HepG2 (cell line): ENCODE measurements around the gene TUBB4B. TPM values are rescaled to one million over a fixed set of nuclear protein-coding genes. Genes with fewer than 3 reads are reported as not detected.
A peak's percentile ranks its signal among the peaks of the same experiment; 100 is the strongest.

Source experiments
- CBX5 ChIP-seq: sonication (generic); formaldehyde crosslinking; IDR thresholded peaks from 2 replicates; pipeline ENCODE4 v1.4.0; 2020; ENCODE audit warnings: missing genetic modification reagents, borderline replicate concordance
- ETV5 ChIP-seq: IDR thresholded peaks from 2 replicates; pipeline ENCODE4 v1.6.1; 2018; ENCODE audit warnings: missing biosample characterization, missing genetic modification reagents, inconsistent platforms, borderline replicate concordance
- HDAC2 ChIP-seq: sonication (generic); formaldehyde crosslinking; IDR thresholded peaks from 2 replicates; pipeline ENCODE4 v1.4.0; 2020; ENCODE audit warnings: missing genetic modification reagents
- HNRNPLL ChIP-seq: fragments of 200-400 bp; formaldehyde crosslinking; IDR thresholded peaks from 2 replicates; pipeline ENCODE4 v1.6.1; 2017; ENCODE audit warnings: mild to moderate bottlenecking, low read depth, low read length; ENCODE audit not compliant: poor library complexity, severe bottlenecking
- SIN3B ChIP-seq: fragments of 150-350 bp; IDR thresholded peaks from 2 replicates; pipeline ENCODE4 v1.6.1; 2014; ENCODE audit warnings: low read length
- SIX4 ChIP-seq: sonication (generic); formaldehyde crosslinking; IDR thresholded peaks from 2 replicates; pipeline ENCODE4 v1.4.0; 2020; ENCODE audit warnings: missing genetic modification reagents
- SNAI1 ChIP-seq: sonication (generic); formaldehyde crosslinking; IDR thresholded peaks from 2 replicates; pipeline ENCODE4 v1.5.0; 2020; ENCODE audit warnings: mild to moderate bottlenecking, missing genetic modification reagents, borderline replicate concordance
- SNAPC2 ChIP-seq: sonication (generic); formaldehyde crosslinking; IDR thresholded peaks from 2 replicates; pipeline ENCODE4 v1.8.1; 2022; ENCODE audit warnings: mild to moderate bottlenecking, missing genetic modification reagents
- SRF ChIP-seq: IDR thresholded peaks from 2 replicates; pipeline ENCODE4 v1.6.1; 2011; ENCODE audit warnings: mild to moderate bottlenecking, low read depth, low read length, moderate library complexity
- ZNF589 ChIP-seq: sonication (generic); formaldehyde crosslinking; conservative IDR thresholded peaks from 2 replicates; pipeline ENCODE4 v1.8.0; 2022; ENCODE audit warnings: mild to moderate bottlenecking, moderate library complexity, missing genetic modification reagents
- ZNF878 ChIP-seq: sonication (generic); formaldehyde crosslinking; IDR thresholded peaks from 2 replicates; pipeline ENCODE4 v1.8.1; 2023; ENCODE audit warnings: mild to moderate bottlenecking, missing genetic modification reagents, moderate library complexity
- ZSCAN31 ChIP-seq: sonication (generic); formaldehyde crosslinking; IDR thresholded peaks from 2 replicates; pipeline ENCODE4 v1.5.0; 2020; ENCODE audit warnings: low read depth, mild to moderate bottlenecking, missing genetic modification reagents
- ZZZ3 ChIP-seq: sonication (generic); formaldehyde crosslinking; IDR thresholded peaks from 2 replicates; pipeline ENCODE4 v1.4.0; 2020; ENCODE audit warnings: missing genetic modification reagents, mild to moderate bottlenecking, borderline replicate concordance
- polyA plus RNA-seq, 8 experiments: library from polyadenylated mRNA; depleted of rRNA in 3 of 8; stranded (reverse) in 7 of 8; unstranded in 1 of 8; fragments of >200 nt; fragmentation: Illumina TruSeq in 4 of 8; extraction: Trizol in 4 of 8; gene quantifications; 2 replicates each; pipeline versions ENCODE4 v1.2.1 to v1.2.3, GENCODE V29; 2011 to 2016; ENCODE audit warnings: low read depth in 4 of 8, missing spikeins in 1 of 8, mixed read lengths in 1 of 8; ENCODE audit not compliant: insufficient read depth in 1 of 8
- total RNA-seq, 5 experiments: library from RNA; depleted of rRNA; stranded (reverse); fragments of >200 nt; fragmentation: Illumina TruSeq; extraction: Trizol; gene quantifications; 2 replicates each; pipeline ENCODE4 v1.2.3, GENCODE V29; 2016; ENCODE audit warnings: low read depth in 1 of 5
- TF ChIP-seq, protein P1 (sequence below): sonication (generic); formaldehyde crosslinking; conservative IDR thresholded peaks from 2 replicates; pipeline ENCODE4 v1.4.0; 2020; ENCODE audit warnings: missing genetic modification reagents
- TF ChIP-seq, protein P2 (sequence below): sonication (generic); formaldehyde crosslinking; IDR thresholded peaks from 2 replicates; pipeline ENCODE4 v1.8.1; 2023; ENCODE audit warnings: mild to moderate bottlenecking, missing genetic modification reagents, borderline replicate concordance
- TF ChIP-seq, protein P3 (sequence below): IDR thresholded peaks from 2 replicates; pipeline ENCODE4 v1.6.1; 2016; ENCODE audit warnings: low read depth, control low read depth
- TF ChIP-seq, protein P4 (sequence below): sonication (generic); formaldehyde crosslinking; IDR thresholded peaks from 2 replicates; pipeline ENCODE4 v1.4.0; 2020; ENCODE audit warnings: missing genetic modification reagents
- TF ChIP-seq, protein P5 (sequence below): sonication (generic); formaldehyde crosslinking; IDR thresholded peaks from 2 replicates; pipeline ENCODE4 v1.4.0; 2020; ENCODE audit warnings: missing genetic modification reagents

Gene TUBB4B
- total and polyA plus RNA-seq, 2 of the 13 experiments (the other 11 are each of a cell fraction or from before 2014, with no cell fraction given), result 182 to 412 TPM

DNA sequence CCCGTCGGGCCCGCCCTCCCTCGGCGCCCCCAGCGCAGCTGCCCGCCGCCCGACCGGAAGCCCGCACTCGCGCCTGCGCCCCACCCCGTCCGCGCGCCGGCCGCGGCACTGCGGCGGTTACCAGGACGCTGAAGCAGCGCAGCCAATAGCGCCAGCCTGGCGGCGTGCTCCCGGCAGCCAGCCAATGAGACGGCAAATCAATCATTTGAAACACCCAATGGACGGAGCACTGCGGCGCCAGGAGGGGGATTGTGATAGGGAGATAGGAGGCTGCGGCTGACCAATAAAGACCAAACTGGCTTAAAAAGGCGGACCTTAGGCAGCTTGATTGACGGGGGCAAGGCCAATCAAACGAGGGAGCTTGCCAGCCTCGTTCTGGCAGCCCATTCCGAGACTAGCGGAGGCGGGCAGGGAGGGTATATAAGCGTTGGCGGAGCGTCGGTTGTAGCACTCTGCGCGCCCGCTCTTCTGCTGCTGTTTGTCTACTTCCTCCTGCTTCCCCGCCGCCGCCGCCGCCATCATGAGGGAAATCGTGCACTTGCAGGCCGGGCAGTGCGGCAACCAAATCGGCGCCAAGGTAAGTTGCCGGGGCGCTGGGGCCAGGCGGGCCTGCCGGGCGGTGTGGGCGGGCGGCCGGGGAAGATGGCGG, at the start of gene TUBB4B (continued):
- TF ChIP-seq, protein P1, sequence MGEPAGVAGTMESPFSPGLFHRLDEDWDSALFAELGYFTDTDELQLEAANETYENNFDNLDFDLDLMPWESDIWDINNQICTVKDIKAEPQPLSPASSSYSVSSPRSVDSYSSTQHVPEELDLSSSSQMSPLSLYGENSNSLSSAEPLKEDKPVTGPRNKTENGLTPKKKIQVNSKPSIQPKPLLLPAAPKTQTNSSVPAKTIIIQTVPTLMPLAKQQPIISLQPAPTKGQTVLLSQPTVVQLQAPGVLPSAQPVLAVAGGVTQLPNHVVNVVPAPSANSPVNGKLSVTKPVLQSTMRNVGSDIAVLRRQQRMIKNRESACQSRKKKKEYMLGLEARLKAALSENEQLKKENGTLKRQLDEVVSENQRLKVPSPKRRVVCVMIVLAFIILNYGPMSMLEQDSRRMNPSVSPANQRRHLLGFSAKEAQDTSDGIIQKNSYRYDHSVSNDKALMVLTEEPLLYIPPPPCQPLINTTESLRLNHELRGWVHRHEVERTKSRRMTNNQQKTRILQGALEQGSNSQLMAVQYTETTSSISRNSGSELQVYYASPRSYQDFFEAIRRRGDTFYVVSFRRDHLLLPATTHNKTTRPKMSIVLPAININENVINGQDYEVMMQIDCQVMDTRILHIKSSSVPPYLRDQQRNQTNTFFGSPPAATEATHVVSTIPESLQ (CRISPR knock-in tag), result no peak
- TF ChIP-seq SIN3B (no peak; the same call in 1 of the 2 replicates), ETV5 (CRISPR knock-in tag) (peak; percentile 31; the same call in 1 of the 2 replicates), CBX5 (peak; percentile 79; the same call in 1 of the 2 replicates), ZSCAN31 (CRISPR knock-in tag) (no peak; the same call in 1 of the 2 replicates), ZZZ3 (CRISPR knock-in tag) (no peak), HDAC2 (CRISPR knock-in tag) (peak; percentile 29; the same call in 1 of the 2 replicates), SIX4 (CRISPR knock-in tag) (peak; percentile 70; the same call in 1 of the 2 replicates), ZNF589 (CRISPR knock-in tag) (peak; percentile 60; the same call in 1 of the 2 replicates), ZNF878 (CRISPR knock-in tag) (no peak), HNRNPLL (peak; percentile 41), SNAI1 (CRISPR knock-in tag) (peak; percentile 11; the same call in 1 of the 2 replicates), SNAPC2 (CRISPR knock-in tag) (no peak), SRF (peak; percentile 61; the same call in 1 of the 2 replicates)
- TF ChIP-seq, protein P2, sequence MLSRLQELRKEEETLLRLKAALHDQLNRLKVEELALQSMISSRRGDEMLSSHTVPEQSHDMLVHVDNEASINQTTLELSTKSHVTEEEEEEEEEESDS (CRISPR knock-in tag), result 0 out of 2 replicates have a peak, but pooled peaks have one; percentile 76
- TF ChIP-seq, protein P3, sequence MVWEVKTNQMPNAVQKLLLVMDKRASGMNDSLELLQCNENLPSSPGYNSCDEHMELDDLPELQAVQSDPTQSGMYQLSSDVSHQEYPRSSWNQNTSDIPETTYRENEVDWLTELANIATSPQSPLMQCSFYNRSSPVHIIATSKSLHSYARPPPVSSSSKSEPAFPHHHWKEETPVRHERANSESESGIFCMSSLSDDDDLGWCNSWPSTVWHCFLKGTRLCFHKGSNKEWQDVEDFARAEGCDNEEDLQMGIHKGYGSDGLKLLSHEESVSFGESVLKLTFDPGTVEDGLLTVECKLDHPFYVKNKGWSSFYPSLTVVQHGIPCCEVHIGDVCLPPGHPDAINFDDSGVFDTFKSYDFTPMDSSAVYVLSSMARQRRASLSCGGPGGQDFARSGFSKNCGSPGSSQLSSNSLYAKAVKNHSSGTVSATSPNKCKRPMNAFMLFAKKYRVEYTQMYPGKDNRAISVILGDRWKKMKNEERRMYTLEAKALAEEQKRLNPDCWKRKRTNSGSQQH (CRISPR knock-in tag), result 0 out of 2 replicates have a peak, but pooled peaks have one; percentile 72
- TF ChIP-seq, protein P4, sequence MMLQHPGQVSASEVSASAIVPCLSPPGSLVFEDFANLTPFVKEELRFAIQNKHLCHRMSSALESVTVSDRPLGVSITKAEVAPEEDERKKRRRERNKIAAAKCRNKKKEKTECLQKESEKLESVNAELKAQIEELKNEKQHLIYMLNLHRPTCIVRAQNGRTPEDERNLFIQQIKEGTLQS (CRISPR knock-in tag), result peak; percentile 66
- TF ChIP-seq, protein P5, sequence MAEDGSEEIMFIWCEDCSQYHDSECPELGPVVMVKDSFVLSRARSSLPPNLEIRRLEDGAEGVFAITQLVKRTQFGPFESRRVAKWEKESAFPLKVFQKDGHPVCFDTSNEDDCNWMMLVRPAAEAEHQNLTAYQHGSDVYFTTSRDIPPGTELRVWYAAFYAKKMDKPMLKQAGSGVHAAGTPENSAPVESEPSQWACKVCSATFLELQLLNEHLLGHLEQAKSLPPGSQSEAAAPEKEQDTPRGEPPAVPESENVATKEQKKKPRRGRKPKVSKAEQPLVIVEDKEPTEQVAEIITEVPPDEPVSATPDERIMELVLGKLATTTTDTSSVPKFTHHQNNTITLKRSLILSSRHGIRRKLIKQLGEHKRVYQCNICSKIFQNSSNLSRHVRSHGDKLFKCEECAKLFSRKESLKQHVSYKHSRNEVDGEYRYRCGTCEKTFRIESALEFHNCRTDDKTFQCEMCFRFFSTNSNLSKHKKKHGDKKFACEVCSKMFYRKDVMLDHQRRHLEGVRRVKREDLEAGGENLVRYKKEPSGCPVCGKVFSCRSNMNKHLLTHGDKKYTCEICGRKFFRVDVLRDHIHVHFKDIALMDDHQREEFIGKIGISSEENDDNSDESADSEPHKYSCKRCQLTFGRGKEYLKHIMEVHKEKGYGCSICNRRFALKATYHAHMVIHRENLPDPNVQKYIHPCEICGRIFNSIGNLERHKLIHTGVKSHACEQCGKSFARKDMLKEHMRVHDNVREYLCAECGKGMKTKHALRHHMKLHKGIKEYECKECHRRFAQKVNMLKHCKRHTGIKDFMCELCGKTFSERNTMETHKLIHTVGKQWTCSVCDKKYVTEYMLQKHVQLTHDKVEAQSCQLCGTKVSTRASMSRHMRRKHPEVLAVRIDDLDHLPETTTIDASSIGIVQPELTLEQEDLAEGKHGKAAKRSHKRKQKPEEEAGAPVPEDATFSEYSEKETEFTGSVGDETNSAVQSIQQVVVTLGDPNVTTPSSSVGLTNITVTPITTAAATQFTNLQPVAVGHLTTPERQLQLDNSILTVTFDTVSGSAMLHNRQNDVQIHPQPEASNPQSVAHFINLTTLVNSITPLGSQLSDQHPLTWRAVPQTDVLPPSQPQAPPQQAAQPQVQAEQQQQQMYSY (CRISPR knock-in tag), result no peak
